GM04503 (cell line): Measurements from ENCODE around the gene ANO10.
"Not testable (repeated sequence)": the region's sequence is repeated elsewhere in the genome, so short reads cannot be mapped to it uniquely, and the experiment has no call there.

Experiments used
- DNase-seq: peaks from one replicate; pipeline ENCODE4 v3.0.0-alpha.2; 2012; ENCODE audit warnings: low read depth

Gene ANO10

DNA sequence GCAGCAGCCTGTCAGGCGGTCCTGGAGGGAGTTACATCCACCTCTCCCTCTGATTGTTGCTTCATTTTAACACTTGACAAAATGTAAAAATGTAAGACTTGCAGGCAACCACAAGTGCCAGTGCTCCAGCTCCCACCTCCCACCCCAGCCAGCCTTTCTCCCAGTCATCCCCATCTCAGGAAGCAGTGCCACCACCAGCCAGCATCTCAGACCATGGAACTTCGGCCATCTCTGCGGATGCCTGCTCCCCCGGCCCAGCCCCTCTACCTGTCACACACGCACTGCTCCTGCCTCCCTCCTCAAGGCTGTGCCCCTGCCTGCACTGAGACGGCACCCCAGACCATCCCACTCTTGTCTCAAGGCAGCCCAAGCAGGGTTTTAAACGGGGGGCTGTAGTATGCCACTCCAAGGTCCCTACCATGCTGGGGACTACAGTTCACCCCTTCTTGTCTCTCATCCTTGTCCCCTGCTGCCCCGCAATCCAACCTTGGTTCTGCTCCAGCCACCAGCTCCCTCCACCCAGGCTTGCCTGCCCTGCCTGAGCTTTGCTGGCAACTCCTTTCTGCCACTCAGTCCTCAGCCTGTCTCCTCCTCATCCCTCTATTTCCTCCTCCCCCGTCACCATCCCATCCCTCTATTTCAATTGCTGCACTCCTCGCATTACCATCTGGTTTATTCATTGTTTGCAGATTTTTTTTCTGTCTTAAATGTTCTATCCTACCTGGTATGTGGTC lies 249.6 kb downstream of the ANO10 start:
- DNase-seq, result no peak

- DNase-seq, result no peak
These were observed 250.3 kb downstream of the ANO10 start for GRCh38 chr3:43371494-43371893.

DNA sequence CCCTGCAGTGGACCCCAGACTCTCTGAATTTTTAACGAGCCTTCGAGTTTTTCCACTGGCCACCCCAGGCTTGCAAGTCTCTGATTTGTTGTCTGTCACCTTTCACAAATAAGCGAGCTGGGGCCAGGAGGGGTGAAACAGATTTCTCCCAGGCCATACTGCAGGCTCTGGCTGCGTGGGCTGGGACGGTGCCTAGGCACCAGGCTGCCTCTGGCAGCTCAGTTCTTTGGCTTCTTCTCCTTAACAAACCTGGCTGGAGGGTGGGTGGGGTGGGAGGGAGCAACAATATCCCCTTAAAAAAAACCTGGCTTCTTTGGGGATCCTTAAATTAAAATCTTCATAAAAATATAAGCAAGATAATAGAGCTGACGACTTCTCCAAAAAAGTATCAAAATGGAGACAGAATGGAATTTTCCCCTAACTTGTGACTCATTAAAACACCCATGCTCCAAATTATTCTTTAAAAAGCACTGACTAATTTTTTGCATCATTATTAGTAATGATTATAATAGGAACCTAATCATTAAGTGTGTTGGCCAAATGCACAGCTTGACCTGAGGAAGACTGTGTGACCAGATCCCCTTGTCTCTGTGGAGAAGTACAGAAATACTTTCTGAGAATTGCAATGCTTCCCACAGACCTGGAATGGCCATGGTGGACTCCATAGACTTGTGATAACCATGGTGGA lies 251.4 kb downstream of the ANO10 start:
- DNase-seq, result no peak

GRCh38 chr3:43369404-43370292 lies 252.2 kb downstream of the ANO10 start:
- no peak for DNase-seq

GRCh38 chr3:43366885-43367284 lies 254.9 kb downstream of the ANO10 start:
- DNase-seq, result no peak

GRCh38 chr3:43366481-43366880 lies 255.3 kb downstream of the ANO10 start:
- DNase-seq, result no peak

DNA sequence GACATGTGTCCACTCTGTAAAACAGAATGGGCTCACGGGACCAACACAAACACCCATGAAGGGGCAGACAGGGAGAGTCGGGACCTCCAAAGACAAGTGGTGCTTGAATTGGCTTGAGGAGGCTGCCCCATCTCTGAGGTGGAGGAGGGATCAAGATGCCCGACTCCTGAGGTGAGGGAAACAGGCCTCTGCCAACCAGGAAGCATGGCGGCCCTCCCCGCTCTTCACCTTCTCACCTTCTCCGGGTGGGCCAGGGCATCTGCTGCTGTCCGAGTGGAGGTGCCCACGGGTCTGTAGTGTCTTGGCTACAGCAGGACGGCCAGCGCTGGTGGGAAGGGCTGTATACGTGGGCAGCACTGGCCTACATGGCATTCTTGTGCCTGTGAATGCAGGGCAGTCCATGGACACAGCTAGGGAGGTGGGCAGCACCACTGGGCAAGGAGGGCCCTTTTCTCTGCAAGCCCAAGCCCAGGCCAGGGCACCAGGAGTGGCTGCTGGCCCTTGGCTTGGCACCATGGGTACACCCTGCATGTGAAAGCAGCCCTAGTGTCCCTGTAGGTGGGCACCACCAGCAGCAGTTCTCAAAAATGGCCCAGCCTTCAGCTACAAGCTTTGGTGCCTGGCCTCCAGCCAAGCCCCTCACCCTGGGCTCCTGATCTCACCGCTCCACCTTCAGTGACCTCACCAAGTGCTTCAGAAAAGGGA lies 256.1 kb downstream of the ANO10 start:
- no peak for DNase-seq

GRCh38 chr3:43364926-43365325 lies 256.9 kb downstream of the ANO10 start:
- no peak for DNase-seq

DNA sequence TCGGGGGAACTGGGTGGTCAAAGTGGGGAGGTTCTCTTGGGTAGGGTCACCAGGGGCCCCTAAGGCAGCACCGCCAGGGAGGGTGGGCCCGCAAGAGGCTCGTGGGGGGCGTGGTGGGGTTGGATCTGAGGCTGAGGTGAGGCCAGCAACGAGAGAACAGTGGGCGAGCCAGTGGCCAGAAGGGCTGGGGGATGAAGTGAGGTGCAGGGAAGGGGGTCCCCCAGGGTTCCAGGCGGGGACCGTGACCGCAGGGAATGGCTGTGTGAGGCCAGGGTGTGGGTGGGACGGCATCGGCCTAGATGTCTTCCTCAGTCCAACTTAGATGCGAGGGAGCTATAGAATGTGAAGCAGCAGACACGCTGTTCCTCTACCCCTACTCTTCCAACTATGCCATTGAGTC lies 257.3 kb downstream of the ANO10 start:
- no peak for DNase-seq

DNA sequence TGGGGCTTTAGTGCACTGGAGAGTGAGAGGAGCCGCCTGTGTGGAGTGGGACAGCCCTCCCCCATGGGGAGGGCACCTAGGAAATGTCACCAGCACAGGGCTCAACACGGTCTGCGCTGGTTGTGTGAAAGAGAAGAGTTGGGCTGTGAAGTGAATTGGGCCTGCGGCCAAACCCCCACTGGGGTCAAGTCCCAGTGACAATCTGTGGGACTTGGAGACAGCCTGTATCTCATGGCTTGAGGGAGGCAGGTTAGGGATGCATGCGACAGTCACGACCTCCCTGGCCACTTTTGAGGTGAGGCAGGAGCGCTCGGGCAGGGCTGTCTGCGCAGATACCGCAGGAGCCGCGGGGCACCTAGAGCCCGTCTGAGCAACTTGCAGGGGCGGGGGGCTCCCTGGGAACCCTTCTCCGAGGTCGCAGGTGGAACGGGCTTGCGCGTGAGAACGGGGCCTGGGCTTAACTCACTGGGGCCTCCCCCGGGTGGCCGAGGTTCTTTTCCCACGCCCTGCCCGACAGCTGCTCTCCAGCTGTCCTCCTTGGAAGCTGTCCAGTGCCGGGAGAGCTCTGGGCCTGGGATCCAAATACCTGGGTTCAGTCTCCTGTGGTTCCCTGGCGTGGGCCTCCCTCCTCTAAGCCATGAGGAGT lies 258.1 kb downstream of the ANO10 start:
- DNase-seq, result peak; percentile 13

DNA sequence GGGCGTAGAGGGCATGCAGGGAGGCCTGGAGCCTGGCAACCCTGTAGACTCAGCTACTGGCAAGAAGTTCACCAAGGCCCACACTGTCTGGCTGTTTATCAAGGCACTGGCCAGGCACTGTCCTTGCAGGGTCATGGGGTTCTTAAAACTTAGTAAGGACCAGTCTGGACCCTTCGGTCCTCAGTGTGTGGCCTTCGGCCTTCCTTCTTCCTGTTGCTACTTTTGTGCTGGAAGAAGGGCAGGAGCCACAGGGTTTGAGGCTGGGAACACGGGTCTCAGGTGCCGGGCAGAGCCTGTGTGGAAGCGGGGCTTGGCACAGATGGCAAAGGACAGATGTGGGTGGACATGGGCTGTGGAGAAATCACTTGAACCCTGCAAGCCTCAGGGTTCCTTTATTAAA lies 258.9 kb downstream of the ANO10 start:
- no peak for DNase-seq

- DNase-seq, result no peak
These were observed 259.6 kb downstream of the ANO10 start for GRCh38 chr3:43362183-43362582.

DNA sequence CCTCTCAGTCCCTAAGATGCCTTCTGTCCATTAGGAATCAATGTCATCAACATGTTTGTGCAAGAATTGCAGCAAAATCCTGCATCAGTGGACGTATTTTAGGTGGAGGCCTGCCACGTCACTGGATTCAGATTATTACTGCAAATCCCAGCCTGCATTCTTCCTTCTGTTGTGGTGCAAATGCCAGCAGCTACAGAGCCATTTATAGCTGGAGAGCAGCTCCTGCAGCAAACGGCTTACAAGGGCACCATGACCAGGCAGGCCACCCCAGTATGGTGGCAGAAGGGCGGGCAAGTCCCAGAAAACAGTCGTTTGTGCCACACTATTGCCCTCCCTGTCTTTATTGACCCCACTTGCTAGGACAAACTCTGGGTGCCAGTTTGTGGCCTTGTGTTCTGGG lies 260.7 kb downstream of the ANO10 start:
- no peak for DNase-seq

DNA sequence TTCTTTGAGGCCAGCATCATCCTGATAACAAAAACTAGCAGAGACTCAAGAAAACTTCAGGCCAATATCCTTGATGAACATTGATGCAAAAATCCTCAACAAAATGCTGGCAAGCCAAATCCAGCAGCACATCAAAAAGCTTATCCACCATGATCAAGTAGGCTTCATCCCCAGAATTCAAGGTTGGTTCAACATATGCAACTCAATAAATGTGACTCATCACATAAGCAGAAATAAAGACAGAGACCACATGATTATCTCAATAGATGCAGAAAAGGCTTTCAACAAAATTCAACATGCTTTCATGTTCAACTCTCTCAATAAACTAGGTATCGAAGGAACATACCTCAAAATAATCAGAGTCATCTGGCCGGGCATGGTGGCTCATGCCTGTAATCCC lies 265.8 kb downstream of the ANO10 start:
- not testable (repeated sequence) for DNase-seq

GRCh38 chr3:43353923-43354670 lies 267.7 kb downstream of the ANO10 start:
- DNase-seq, result no peak

DNA sequence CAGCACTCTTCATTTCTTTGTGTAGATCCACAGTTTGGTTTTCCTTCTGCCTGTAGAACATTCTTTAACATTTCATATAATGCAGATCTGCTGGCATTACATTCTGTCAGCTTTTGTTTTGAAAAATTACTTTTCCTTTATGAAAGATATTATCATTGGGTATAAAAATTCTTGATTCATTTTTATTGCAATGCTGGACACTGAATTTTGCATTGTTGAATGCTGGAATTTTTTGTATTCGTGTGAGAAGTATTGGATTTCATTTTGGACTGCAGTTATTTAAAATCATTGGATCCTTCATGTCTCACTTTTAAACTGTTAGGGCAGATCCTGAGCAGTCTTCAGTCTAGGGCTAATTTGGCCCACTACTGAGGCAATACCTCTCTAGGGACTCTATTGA lies 268.4 kb downstream of the ANO10 start:
- DNase-seq, result no peak

GRCh38 chr3:43349716-43350115 lies 272.1 kb downstream of the ANO10 start:
- no peak for DNase-seq

GRCh38 chr3:43348852-43349574 lies 272.8 kb downstream of the ANO10 start:
- DNase-seq, result no peak

- DNase-seq, result no peak
These were observed 273.5 kb downstream of the ANO10 start for GRCh38 chr3:43348350-43348749.

DNA sequence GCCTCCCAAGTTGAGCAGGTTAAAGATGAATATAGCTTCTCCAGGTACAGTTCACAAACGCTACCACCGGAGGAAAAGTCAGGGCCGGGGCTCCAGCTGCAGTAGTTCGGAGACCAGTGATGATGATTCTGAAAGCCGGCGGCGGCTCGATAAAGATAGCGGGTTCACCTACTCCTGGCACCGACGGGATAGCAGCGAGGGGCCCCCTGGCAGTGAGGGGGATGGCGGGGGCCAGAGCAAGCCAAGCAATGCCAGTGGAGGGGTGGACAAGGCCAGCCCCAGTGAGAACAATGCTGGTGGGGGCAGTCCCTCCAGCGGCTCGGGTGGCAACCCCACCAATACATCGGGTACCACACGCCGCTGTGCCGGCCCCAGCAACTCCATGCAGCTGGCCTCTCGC lies 274.0 kb downstream of the ANO10 start:
- no peak for DNase-seq
